GM23338 (cell line): Measurements from ENCODE around the gene ATF3. TPM values are rescaled to one million over a fixed set of nuclear protein-coding genes. Genes with fewer than 3 reads are reported as not detected.

ENCODE experiments used
- ATAC-seq: fragments of 200-7000 bp; cut with Tn5 transposase; 3 replicates; pipeline ENCODE4 v1.9.1; 2020
- DNase-seq: peaks from one replicate; pipeline ENCODE4 v3.0.0-alpha.2; 2015; ENCODE audit warnings: low spot score
- H2AFZ ChIP-seq: fragments of 200-600 bp; sonication (generic); 2 replicates; pipeline ENCODE4 v1.8.0; 2016; ENCODE audit warnings: antibody characterized with exemption, mild to moderate bottlenecking, moderate library complexity
- H3F3A ChIP-seq: fragments of 200-600 bp; sonication (generic); replicated peaks from 2 replicates; pipeline ENCODE4 v1.8.0; 2017; ENCODE audit warnings: antibody characterized with exemption, mixed run types, low read depth
- H3K27ac ChIP-seq: fragments of 200-600 bp; sonication (generic); 2 replicates; pipeline ENCODE4 v1.6.1; 2016; ENCODE audit warnings: low read depth
- H3K27me3 ChIP-seq: fragments of 200-600 bp; sonication (generic); 2 replicates; pipeline ENCODE4 v1.8.0; 2016; ENCODE audit warnings: mild to moderate bottlenecking, mixed run types, moderate library complexity; ENCODE audit not compliant: insufficient read depth
- H3K36me3 ChIP-seq: fragments of 200-600 bp; sonication (generic); 2 replicates; pipeline ENCODE4 v1.8.0; 2016; ENCODE audit warnings: mild to moderate bottlenecking; ENCODE audit not compliant: insufficient read depth
- H3K4me1 ChIP-seq: fragments of 200-600 bp; sonication (generic); 2 replicates; pipeline ENCODE4 v1.8.0; 2016; ENCODE audit warnings: mild to moderate bottlenecking, moderate library complexity; ENCODE audit not compliant: insufficient read depth
- H3K4me2 ChIP-seq: fragments of 200-600 bp; sonication (generic); 2 replicates; pipeline ENCODE4 v1.7.1; 2017; ENCODE audit warnings: mixed run types
- H3K4me3 ChIP-seq: fragments of 200-600 bp; sonication (generic); 2 replicates; pipeline ENCODE4 v1.6.1; 2016; ENCODE audit warnings: mixed run types
- H3K79me2 ChIP-seq: fragments of 200-600 bp; sonication (generic); replicated peaks from 2 replicates; pipeline ENCODE4 v1.8.0; 2017; ENCODE audit warnings: mild to moderate bottlenecking; ENCODE audit not compliant: insufficient read depth
- H3K9me2 ChIP-seq: fragments of 200-600 bp; sonication (generic); 2 replicates; pipeline ENCODE4 v1.8.0; 2017; ENCODE audit not compliant: insufficient read depth
- H4K20me1 ChIP-seq: fragments of 200-600 bp; sonication (generic); replicated peaks from 2 replicates; pipeline ENCODE4 v1.8.0; 2017; ENCODE audit warnings: mild to moderate bottlenecking; ENCODE audit not compliant: insufficient read depth
- H3K27ac Mint-ChIP-seq: 2 replicates; pipeline ENCODE4 v1.8.0; 2020; ENCODE audit warnings: inconsistent platforms, mild to moderate bottlenecking, moderate library complexity, mixed read lengths
- H3K27me3 Mint-ChIP-seq: 3 replicates; pipeline ENCODE4 v1.8.0; 2022; ENCODE audit warnings: low read depth, mild to moderate bottlenecking, moderate library complexity, mixed read lengths, inconsistent platforms; ENCODE audit not compliant: insufficient read depth, poor library complexity
- H3K36me3 Mint-ChIP-seq: 3 replicates; pipeline ENCODE4 v1.8.0; 2021; ENCODE audit warnings: low read depth, mild to moderate bottlenecking, inconsistent platforms, moderate library complexity, mixed read lengths
- H3K4me1 Mint-ChIP-seq: 3 replicates; pipeline ENCODE4 v1.8.0; 2020; ENCODE audit warnings: mild to moderate bottlenecking, inconsistent platforms, mixed read lengths
- H3K4me3 Mint-ChIP-seq: 3 replicates; pipeline ENCODE4 v1.8.0; 2021; ENCODE audit warnings: moderate library complexity, mild to moderate bottlenecking, inconsistent platforms, mixed read lengths
- H3K9me3 Mint-ChIP-seq: 3 replicates; pipeline ENCODE4 v1.8.0; 2020; ENCODE audit warnings: moderate library complexity, mild to moderate bottlenecking, inconsistent platforms, mixed read lengths
- EZH2 ChIP-seq: fragments of 200-600 bp; sonication (generic); IDR thresholded peaks from one replicate; pipeline ENCODE4 v1.8.0; 2017; ENCODE audit warnings: antibody characterized with exemption, mild to moderate bottlenecking, low read depth; ENCODE audit not compliant: unreplicated experiment
- EZH2phosphoT487 ChIP-seq: fragments of 200-600 bp; sonication (generic); IDR thresholded peaks from one replicate; pipeline ENCODE4 v1.8.1; 2018; ENCODE audit warnings: antibody characterized with exemption; ENCODE audit not compliant: unreplicated experiment
- NANOG ChIP-seq: IDR thresholded peaks from 2 replicates; pipeline ENCODE4 v1.6.1; 2016; ENCODE audit warnings: antibody characterized with exemption, borderline replicate concordance
- STAT1 ChIP-seq: IDR thresholded peaks from one replicate; pipeline ENCODE4 v1.6.1; 2016; ENCODE audit warnings: antibody characterized with exemption; ENCODE audit not compliant: unreplicated experiment
- ZNF114 ChIP-seq: fragments of 250-450 bp; sonication (Bioruptor Pico); IDR thresholded peaks from 2 replicates; pipeline ENCODE4 v1.5.0; 2020; ENCODE audit warnings: mild to moderate bottlenecking, moderate library complexity
- ZNF331 ChIP-seq: fragments of 250-450 bp; sonication (Bioruptor Pico); IDR thresholded peaks from 2 replicates; pipeline ENCODE4 v1.5.0; 2020; ENCODE audit warnings: low read depth, mild to moderate bottlenecking, moderate library complexity
- polyA plus RNA-seq: library from polyadenylated mRNA; unstranded; fragments of >200 nt; fragmentation: Nextera tagmentation; extraction: Ambion mirVana; gene quantifications from 2 replicates; pipeline ENCODE4 v1.2.1, GENCODE V29; 2016
- total RNA-seq: library from RNA; depleted of rRNA; stranded (reverse); fragments of >200 nt; shearing (Covaris generic); gene quantifications from 2 replicates; pipeline ENCODE4 v1.2.3, GENCODE V29; 2014
- TF ChIP-seq, protein P1 (sequence below): IDR thresholded peaks from 2 replicates; pipeline ENCODE4 v1.6.1; 2016; ENCODE audit warnings: antibody characterized with exemption
- TF ChIP-seq, protein P2 (sequence below): fragments of 250-450 bp; sonication (Bioruptor Pico); IDR thresholded peaks from 2 replicates; pipeline ENCODE4 v1.5.0; 2020; ENCODE audit warnings: mild to moderate bottlenecking, moderate library complexity
- TF ChIP-seq, protein P3 (sequence below): IDR thresholded peaks from one replicate; pipeline ENCODE4 v1.6.1; 2018; ENCODE audit warnings: antibody characterized with exemption; ENCODE audit not compliant: unreplicated experiment

ATF3 gene
- total and polyA plus RNA-seq, 2 experiments from 2014 or later, result 12.6 to 17.2 TPM

DNA sequence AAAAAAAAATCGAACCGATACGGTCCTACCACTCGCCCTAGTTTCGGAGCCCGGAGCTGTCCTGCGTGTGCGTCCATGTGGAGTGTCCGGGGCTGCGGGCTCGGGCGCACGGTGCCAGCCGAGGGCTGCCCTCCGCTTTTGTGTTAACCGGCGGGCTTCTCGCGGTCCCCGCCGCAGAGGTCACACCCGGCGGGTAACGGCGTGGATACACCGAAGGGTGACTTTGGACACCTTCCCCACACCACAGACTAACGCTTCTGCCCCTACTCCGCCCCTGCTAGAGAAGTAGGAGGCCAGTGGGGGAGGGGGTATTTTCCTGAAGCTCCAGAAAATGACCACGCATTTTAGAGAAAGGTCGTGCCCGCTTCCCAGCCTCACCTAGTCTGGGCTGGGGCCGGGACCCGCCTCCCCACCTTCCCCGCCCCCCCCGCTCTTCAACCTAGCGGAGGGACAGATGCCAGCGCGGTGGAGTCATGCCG, 609 bp upstream of the ATF3 start:
- peaks cover 53% of the 10 kb centered on the region for H3K4me1 ChIP-seq
- peak overlapping the region; percentile 92; the same call in 1 of the 2 replicates for H3K27ac Mint-ChIP-seq
- peak overlapping the region; percentile 64 for H2AFZ ChIP-seq
- no peaks in the 10 kb centered on the region for H3K36me3 ChIP-seq
- peaks cover 11% of the 10 kb centered on the region; the same call in 1 of the 2 replicates for H4K20me1 ChIP-seq
- H3K9me2 ChIP-seq, result peaks cover 6% of the 10 kb centered on the region; the same call in 1 of the 2 replicates
- H3K79me2 ChIP-seq, result peaks cover 35% of the 10 kb centered on the region
- H3K9me3 Mint-ChIP-seq, result no peaks in the 10 kb centered on the region
- peaks cover 7% of the 10 kb centered on the region; the same call in 1 of the 3 replicates for H3K36me3 Mint-ChIP-seq
- no peaks in the 10 kb centered on the region; the same call in 1 of the 2 replicates for H3F3A ChIP-seq
- ATAC-seq, result peak; percentile 0
- TF ChIP-seq, protein P1, sequence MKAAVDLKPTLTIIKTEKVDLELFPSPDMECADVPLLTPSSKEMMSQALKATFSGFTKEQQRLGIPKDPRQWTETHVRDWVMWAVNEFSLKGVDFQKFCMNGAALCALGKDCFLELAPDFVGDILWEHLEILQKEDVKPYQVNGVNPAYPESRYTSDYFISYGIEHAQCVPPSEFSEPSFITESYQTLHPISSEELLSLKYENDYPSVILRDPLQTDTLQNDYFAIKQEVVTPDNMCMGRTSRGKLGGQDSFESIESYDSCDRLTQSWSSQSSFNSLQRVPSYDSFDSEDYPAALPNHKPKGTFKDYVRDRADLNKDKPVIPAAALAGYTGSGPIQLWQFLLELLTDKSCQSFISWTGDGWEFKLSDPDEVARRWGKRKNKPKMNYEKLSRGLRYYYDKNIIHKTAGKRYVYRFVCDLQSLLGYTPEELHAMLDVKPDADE, result no peak
- TF ChIP-seq EZH2phosphoT487 (no peak), STAT1 (no peak), EZH2 (no peak), ZNF331 (CRISPR knock-in tag) (no peak), ZNF114 (no peak), NANOG (no peak)
- TF ChIP-seq, protein P2, sequence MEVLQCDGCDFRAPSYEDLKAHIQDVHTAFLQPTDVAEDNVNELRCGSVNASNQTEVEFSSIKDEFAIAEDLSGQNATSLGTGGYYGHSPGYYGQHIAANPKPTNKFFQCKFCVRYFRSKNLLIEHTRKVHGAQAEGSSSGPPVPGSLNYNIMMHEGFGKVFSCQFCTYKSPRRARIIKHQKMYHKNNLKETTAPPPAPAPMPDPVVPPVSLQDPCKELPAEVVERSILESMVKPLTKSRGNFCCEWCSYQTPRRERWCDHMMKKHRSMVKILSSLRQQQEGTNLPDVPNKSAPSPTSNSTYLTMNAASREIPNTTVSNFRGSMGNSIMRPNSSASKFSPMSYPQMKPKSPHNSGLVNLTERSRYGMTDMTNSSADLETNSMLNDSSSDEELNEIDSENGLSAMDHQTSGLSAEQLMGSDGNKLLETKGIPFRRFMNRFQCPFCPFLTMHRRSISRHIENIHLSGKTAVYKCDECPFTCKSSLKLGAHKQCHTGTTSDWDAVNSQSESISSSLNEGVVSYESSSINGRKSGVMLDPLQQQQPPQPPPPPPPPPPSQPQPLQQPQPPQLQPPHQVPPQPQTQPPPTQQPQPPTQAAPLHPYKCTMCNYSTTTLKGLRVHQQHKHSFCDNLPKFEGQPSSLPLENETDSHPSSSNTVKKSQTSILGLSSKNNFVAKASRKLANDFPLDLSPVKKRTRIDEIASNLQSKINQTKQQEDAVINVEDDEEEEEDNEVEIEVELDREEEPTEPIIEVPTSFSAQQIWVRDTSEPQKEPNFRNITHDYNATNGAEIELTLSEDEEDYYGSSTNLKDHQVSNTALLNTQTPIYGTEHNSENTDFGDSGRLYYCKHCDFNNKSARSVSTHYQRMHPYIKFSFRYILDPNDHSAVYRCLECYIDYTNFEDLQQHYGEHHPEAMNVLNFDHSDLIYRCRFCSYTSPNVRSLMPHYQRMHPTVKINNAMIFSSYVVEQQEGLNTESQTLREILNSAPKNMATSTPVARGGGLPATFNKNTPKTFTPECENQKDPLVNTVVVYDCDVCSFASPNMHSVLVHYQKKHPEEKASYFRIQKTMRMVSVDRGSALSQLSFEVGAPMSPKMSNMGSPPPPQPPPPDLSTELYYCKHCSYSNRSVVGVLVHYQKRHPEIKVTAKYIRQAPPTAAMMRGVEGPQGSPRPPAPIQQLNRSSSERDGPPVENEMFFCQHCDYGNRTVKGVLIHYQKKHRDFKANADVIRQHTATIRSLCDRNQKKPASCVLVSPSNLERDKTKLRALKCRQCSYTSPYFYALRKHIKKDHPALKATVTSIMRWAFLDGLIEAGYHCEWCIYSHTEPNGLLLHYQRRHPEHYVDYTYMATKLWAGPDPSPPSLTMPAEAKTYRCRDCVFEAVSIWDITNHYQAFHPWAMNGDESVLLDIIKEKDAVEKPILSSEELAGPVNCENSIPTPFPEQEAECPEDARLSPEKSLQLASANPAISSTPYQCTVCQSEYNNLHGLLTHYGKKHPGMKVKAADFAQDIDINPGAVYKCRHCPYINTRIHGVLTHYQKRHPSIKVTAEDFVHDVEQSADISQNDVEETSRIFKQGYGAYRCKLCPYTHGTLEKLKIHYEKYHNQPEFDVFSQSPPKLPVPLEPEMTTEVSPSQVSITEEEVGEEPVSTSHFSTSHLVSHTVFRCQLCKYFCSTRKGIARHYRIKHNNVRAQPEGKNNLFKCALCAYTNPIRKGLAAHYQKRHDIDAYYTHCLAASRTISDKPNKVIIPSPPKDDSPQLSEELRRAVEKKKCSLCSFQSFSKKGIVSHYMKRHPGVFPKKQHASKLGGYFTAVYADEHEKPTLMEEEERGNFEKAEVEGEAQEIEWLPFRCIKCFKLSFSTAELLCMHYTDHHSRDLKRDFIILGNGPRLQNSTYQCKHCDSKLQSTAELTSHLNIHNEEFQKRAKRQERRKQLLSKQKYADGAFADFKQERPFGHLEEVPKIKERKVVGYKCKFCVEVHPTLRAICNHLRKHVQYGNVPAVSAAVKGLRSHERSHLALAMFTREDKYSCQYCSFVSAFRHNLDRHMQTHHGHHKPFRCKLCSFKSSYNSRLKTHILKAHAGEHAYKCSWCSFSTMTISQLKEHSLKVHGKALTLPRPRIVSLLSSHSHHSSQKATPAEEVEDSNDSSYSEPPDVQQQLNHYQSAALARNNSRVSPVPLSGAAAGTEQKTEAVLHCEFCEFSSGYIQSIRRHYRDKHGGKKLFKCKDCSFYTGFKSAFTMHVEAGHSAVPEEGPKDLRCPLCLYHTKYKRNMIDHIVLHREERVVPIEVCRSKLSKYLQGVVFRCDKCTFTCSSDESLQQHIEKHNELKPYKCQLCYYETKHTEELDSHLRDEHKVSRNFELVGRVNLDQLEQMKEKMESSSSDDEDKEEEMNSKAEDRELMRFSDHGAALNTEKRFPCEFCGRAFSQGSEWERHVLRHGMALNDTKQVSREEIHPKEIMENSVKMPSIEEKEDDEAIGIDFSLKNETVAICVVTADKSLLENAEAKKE (CRISPR knock-in tag), result no peak
- TF ChIP-seq, protein P3, sequence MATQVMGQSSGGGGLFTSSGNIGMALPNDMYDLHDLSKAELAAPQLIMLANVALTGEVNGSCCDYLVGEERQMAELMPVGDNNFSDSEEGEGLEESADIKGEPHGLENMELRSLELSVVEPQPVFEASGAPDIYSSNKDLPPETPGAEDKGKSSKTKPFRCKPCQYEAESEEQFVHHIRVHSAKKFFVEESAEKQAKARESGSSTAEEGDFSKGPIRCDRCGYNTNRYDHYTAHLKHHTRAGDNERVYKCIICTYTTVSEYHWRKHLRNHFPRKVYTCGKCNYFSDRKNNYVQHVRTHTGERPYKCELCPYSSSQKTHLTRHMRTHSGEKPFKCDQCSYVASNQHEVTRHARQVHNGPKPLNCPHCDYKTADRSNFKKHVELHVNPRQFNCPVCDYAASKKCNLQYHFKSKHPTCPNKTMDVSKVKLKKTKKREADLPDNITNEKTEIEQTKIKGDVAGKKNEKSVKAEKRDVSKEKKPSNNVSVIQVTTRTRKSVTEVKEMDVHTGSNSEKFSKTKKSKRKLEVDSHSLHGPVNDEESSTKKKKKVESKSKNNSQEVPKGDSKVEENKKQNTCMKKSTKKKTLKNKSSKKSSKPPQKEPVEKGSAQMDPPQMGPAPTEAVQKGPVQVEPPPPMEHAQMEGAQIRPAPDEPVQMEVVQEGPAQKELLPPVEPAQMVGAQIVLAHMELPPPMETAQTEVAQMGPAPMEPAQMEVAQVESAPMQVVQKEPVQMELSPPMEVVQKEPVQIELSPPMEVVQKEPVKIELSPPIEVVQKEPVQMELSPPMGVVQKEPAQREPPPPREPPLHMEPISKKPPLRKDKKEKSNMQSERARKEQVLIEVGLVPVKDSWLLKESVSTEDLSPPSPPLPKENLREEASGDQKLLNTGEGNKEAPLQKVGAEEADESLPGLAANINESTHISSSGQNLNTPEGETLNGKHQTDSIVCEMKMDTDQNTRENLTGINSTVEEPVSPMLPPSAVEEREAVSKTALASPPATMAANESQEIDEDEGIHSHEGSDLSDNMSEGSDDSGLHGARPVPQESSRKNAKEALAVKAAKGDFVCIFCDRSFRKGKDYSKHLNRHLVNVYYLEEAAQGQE, result no peak
- peaks cover 57% of the 10 kb centered on the region for H3K4me1 Mint-ChIP-seq
- H3K4me3 Mint-ChIP-seq, result peak overlapping the region; percentile 93
- H3K27me3 Mint-ChIP-seq, result peaks cover 49% of the 10 kb centered on the region
- H3K4me3 ChIP-seq, result peak overlapping the region; percentile 86
- H3K27ac ChIP-seq, result peak overlapping the region; percentile 65; the same call in 1 of the 2 replicates
- H3K4me2 ChIP-seq, result peak overlapping the region; percentile 98
- DNase-seq, result no peak
- H3K27me3 ChIP-seq, result peaks cover 61% of the 10 kb centered on the region
